GM10266 (cell line): ENCODE measurements around the gene GNAO1.

Source experiments
- DNase-seq: peaks from one replicate; pipeline ENCODE4 v3.0.0; 2012; ENCODE audit errors: extremely low spot score
- TF ChIP-seq, protein P1 (sequence below): IDR thresholded peaks from 2 replicates; pipeline ENCODE4 v1.5.1; 2012; ENCODE audit warnings: mild to moderate bottlenecking, low read depth; ENCODE audit not compliant: control insufficient read depth, insufficient read depth; ENCODE audit errors: missing control alignments

Gene GNAO1

DNA sequence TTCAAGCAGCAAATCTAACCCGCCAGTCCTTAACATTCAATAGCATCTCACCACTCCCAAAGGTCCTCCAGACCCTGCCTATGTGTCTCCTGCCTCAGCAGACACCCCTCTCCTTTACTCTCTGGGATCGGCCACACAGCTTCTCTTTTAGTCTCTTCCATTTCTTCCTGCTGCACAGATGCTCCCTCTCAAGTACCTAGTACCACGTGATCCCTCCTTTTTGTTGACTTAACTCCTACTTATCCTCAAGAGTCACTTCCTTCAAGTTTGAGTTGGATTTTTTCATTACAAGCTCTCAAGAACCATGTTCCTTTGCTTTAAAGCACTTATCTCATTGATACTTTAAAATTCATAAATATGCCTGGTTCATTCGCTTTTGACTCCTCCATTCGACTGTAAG lies 209.2 kb downstream of the GNAO1 start:
- DNase-seq: no peak
- TF ChIP-seq, protein P1, sequence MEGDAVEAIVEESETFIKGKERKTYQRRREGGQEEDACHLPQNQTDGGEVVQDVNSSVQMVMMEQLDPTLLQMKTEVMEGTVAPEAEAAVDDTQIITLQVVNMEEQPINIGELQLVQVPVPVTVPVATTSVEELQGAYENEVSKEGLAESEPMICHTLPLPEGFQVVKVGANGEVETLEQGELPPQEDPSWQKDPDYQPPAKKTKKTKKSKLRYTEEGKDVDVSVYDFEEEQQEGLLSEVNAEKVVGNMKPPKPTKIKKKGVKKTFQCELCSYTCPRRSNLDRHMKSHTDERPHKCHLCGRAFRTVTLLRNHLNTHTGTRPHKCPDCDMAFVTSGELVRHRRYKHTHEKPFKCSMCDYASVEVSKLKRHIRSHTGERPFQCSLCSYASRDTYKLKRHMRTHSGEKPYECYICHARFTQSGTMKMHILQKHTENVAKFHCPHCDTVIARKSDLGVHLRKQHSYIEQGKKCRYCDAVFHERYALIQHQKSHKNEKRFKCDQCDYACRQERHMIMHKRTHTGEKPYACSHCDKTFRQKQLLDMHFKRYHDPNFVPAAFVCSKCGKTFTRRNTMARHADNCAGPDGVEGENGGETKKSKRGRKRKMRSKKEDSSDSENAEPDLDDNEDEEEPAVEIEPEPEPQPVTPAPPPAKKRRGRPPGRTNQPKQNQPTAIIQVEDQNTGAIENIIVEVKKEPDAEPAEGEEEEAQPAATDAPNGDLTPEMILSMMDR: no peak

DNA sequence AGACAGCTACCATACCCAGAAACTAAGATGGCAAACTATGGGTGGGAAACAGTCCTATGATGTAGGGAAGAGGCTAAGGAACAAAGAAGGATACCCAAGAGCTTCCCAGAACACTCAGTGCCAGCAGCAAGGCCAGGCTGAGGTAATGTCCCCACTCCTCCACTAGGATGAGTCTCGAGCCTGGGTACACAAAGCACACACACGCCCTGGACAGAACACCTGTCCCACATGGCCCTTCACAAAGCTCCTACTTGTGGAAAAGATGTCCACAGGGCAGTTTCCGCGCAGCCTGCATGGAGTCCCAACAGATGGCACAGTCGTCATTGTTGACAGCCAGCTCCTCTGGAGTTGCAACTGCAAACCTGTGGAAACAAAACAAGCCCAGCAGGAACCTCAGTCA lies 210.2 kb downstream of the GNAO1 start:
- TF ChIP-seq, protein P1: no peak
- peak; percentile 28 for DNase-seq

DNA sequence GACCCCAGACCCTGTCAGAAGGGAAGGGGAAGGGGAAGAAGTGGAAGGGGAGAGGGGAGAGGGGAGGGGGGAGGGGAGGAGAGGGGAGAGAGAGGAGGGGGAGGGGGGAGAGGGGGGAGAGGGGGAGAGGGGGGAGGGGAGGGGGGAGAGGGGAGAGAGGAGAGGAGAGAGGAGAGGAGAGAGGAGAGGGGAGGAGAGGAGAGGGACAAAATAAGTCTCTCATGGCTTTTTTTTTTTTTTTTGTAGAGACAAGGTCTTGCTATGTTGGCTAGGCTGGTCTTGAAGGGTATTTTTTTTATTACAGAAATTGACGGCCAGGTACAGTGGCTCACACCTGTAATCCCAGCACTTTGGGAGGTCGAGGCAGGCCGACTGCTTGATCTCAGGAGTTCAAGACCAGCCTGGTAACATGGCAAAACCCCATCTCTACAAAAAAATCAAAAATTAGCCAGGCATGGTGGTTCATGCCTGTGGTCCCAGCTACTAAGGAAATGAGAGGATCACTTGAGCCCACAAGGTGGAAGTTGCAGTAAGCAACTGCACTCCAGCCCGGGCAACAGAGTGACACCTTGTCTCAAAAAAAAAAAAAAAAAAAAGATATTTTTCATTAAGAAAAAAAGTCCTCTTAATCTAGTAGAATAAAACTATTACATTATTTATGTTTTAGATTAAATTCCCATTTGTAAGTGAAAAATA lies 214.8 kb downstream of the GNAO1 start:
- TF ChIP-seq, protein P1: no peak
- DNase-seq: no peak
